Measurements from ENCODE around the gene TPK1.

Gene TPK1

DNA sequence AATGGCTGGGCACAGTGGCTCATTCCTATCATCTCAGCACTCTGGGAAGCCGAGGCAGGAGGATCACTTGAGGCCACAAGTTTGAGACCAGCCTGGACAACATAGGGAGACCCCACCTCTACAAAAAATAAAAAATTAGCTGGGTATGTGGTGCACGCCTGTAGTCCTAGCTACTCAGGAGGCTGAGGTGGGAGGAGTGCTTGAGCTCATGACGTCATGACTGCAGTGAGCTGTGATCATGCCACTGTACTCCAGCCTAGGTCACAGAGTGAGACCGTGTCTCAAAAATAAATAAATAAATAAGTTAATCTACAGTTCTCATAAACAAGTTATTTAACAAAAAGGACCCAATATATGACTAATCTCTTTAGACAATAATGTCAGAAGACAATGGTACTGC, 76.2 kb downstream of the TPK1 start:
- H3K36me3 ChIP-seq (ENCODE audit: control insufficient read depth, insufficient read depth, low read length): no peaks in the 10 kb centered on the region
- TF ChIP-seq, protein P1, sequence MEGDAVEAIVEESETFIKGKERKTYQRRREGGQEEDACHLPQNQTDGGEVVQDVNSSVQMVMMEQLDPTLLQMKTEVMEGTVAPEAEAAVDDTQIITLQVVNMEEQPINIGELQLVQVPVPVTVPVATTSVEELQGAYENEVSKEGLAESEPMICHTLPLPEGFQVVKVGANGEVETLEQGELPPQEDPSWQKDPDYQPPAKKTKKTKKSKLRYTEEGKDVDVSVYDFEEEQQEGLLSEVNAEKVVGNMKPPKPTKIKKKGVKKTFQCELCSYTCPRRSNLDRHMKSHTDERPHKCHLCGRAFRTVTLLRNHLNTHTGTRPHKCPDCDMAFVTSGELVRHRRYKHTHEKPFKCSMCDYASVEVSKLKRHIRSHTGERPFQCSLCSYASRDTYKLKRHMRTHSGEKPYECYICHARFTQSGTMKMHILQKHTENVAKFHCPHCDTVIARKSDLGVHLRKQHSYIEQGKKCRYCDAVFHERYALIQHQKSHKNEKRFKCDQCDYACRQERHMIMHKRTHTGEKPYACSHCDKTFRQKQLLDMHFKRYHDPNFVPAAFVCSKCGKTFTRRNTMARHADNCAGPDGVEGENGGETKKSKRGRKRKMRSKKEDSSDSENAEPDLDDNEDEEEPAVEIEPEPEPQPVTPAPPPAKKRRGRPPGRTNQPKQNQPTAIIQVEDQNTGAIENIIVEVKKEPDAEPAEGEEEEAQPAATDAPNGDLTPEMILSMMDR (IDR thresholded peaks at IDR 0.05): no peak
- no peak overlapping the region for H3K4me3 ChIP-seq (ENCODE audit: low read depth, low read length)
- no peak overlapping the region for H2AFZ ChIP-seq
- H3K4me1 ChIP-seq: no peaks in the 10 kb centered on the region
- no peak overlapping the region for H3K27ac ChIP-seq
- H3K9ac ChIP-seq: no peak overlapping the region
- no peak overlapping the region for H3K4me2 ChIP-seq (ENCODE audit: low read length)
- no peaks in the 10 kb centered on the region for H3K9me3 ChIP-seq (ENCODE audit: control insufficient read depth, low read length)
- H3K79me2 ChIP-seq: no peaks in the 10 kb centered on the region
- H3K27me3 ChIP-seq (ENCODE audit: control insufficient read depth, insufficient read depth, low read length): no peaks in the 10 kb centered on the region

DNA sequence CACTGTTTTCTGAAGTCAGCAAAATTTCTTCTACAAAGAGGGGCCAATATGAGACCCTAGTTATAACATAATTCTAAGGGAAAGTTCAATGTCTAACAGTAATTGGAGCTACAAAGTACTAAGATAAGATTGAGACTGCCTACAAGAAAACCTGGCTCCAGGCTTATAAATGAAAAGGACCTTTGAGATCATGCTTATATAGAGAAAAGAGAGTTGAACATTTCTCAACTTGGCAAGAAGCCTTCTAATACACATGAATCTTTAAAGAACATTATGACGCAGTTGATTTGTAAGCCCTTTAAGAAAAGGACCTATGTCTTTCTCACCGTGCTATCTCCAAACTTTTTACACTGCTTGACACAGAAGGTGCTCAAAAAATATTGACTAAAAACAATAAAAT, 87.9 kb downstream of the TPK1 start:
- Histone ChIP-seq H3K79me2 (no peaks in the 10 kb centered on the region), H3K9me3 (ENCODE audit: control insufficient read depth, low read length) (no peaks in the 10 kb centered on the region), H3K4me3 (ENCODE audit: low read depth, low read length) (no peak overlapping the region), H3K27me3 (ENCODE audit: control insufficient read depth, insufficient read depth, low read length) (no peaks in the 10 kb centered on the region), H2AFZ (no peak overlapping the region), H3K9ac (no peak overlapping the region), H3K4me2 (ENCODE audit: low read length) (no peak overlapping the region), H3K27ac (no peak overlapping the region), H3K36me3 (ENCODE audit: control insufficient read depth, insufficient read depth, low read length) (no peaks in the 10 kb centered on the region), H3K4me1 (no peaks in the 10 kb centered on the region)
- TF ChIP-seq, protein P1 (IDR thresholded peaks at IDR 0.05): no peak

DNA sequence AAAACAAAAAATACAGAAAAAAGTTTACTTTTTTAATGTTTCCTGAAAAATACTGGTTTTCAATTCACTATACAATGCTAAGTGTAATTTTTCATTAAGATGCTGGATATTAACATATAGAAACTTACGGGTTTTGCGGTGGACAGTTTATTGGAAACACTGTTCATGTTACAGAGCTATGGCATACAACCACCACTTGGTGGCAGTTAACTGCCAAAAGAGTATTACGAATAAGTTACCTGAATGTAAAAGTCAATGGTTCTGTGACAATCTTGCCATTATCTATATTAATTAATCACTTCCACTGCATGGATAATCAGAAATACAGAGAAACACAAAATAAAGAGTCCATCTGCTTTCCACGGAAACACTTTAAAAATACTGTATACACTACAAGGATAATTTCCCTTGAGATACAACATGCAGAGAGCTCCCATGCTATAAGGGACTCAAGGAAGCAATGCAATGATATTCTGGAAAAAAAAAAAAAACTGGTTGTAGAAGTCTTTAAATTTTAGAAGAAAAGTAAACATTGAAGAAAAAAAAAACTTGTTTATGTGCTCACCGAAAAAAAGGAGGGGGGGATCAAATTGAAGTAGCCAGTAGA, 97.0 kb downstream of the TPK1 start:
- no peak overlapping the region for H3K4me3 ChIP-seq (ENCODE audit: low read depth, low read length)
- H2AFZ ChIP-seq: no peak overlapping the region
- no peaks in the 10 kb centered on the region for H3K27me3 ChIP-seq (ENCODE audit: control insufficient read depth, insufficient read depth, low read length)
- H3K4me1 ChIP-seq: no peaks in the 10 kb centered on the region
- no peaks in the 10 kb centered on the region for H3K79me2 ChIP-seq
- no peak overlapping the region for H3K4me2 ChIP-seq (ENCODE audit: low read length)
- no peaks in the 10 kb centered on the region for H3K36me3 ChIP-seq (ENCODE audit: control insufficient read depth, insufficient read depth, low read length)
- no peak overlapping the region for H3K27ac ChIP-seq
- TF ChIP-seq, protein P1 (IDR thresholded peaks at IDR 0.05): peak; percentile 63
- H3K9ac ChIP-seq: no peak overlapping the region
- no peaks in the 10 kb centered on the region for H3K9me3 ChIP-seq (ENCODE audit: control insufficient read depth, low read length)

DNA sequence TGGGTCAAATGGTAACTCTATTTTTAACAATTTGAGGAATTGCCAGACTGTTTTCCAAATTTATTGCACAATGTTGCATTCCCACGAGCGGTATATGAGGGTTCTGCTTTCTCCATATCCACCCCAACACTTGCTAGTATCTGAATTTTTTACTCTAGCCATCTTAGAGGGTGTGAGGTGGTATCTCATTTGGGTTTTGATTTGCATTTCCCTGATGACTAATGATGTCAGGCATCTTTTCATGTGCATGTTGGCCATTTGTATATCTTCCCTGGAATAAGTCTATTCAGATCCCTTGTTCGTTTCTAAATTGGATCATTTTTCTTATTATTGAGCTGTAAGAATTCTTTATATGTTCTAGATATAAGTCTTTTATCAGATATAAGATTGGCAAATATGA, 97.7 kb downstream of the TPK1 start:
- no peak overlapping the region for H3K9ac ChIP-seq
- TF ChIP-seq, protein P1 (IDR thresholded peaks at IDR 0.05): no peak
- H3K36me3 ChIP-seq (ENCODE audit: control insufficient read depth, insufficient read depth, low read length): no peaks in the 10 kb centered on the region
- no peaks in the 10 kb centered on the region for H3K27me3 ChIP-seq (ENCODE audit: control insufficient read depth, insufficient read depth, low read length)
- H3K9me3 ChIP-seq (ENCODE audit: control insufficient read depth, low read length): no peaks in the 10 kb centered on the region
- H3K4me3 ChIP-seq (ENCODE audit: low read depth, low read length): no peak overlapping the region
- H3K4me2 ChIP-seq (ENCODE audit: low read length): no peak overlapping the region
- H3K27ac ChIP-seq: no peak overlapping the region
- no peaks in the 10 kb centered on the region for H3K4me1 ChIP-seq
- H3K79me2 ChIP-seq: no peaks in the 10 kb centered on the region
- H2AFZ ChIP-seq: no peak overlapping the region

DNA sequence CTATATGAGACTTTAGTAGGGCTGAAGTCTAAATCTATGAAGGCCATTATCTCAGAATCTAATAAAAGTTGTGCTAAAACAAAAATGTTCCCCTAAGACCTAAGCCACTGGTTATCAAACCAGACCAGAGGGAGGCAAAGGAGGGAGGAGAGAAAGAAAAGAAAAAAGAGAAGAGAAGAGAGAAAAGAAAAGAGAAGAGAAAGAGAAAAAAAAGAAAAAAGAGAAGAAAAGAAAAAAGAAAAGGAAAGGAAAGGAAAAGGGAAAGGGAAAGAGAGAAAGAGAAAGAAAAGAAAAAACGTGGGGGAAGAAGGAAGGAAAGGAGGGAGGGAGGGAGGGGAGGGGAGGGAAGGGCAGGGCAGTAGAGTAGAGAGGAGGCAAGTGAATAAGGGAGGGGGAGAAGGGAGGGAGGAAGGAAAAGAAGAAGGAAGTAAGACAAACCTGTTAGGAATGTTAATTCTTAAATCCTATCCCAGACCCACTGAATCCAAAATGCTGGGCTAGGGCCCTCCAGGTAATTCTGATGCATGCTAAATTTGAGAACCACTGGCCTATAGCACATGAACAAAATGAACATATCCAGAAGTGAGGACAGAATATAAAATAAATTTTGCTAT, 98.9 kb downstream of the TPK1 start:
- Histone ChIP-seq H2AFZ (no peak overlapping the region), H3K27ac (no peak overlapping the region), H3K79me2 (no peaks in the 10 kb centered on the region), H3K9ac (no peak overlapping the region), H3K4me3 (ENCODE audit: low read depth, low read length) (no peak overlapping the region), H3K4me1 (no peaks in the 10 kb centered on the region), H3K27me3 (ENCODE audit: control insufficient read depth, insufficient read depth, low read length) (no peaks in the 10 kb centered on the region), H3K36me3 (ENCODE audit: control insufficient read depth, insufficient read depth, low read length) (no peaks in the 10 kb centered on the region), H3K4me2 (ENCODE audit: low read length) (no peak overlapping the region), H3K9me3 (ENCODE audit: control insufficient read depth, low read length) (no peaks in the 10 kb centered on the region)
- TF ChIP-seq, protein P1 (IDR thresholded peaks at IDR 0.05): no peak
